Stimulated activated CD4-positive, alpha-beta T cell treated with anti-CD3 and anti-CD28 coated beads, TNF-alpha, amount 100 ng/mL, for 1 hour (primary cell): ENCODE results near the gene COPS7A.

Experiments used
- DNase-seq, 3 donors: peaks; one replicate each; pipeline ENCODE4 v3.0.0-alpha.2; 2020; ENCODE audit warnings: low read depth in 3 of 3, low spot score in 1 of 3

COPS7A gene

DNA sequence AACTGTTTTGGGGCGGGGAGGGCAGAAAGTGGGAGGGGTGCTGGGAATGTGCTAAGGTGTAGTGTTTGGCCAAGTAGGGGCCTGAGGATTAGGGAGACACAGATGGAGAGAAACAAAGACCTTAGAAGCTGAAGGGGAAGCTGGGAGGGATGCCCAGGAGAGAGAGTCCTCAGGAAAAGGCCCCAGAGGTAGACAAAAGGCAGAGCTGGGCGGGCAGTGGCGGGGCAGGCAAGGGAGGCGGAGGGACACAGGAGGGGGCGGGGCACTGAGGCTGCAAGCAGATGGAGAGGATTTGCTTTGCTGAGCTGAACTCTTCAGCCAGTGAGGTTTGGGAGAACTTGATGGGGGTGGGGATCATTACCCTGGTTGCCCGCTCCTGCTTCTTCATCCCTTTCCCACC is 45.1 kb downstream of the COPS7A start:
- no peak for DNase-seq

DNA sequence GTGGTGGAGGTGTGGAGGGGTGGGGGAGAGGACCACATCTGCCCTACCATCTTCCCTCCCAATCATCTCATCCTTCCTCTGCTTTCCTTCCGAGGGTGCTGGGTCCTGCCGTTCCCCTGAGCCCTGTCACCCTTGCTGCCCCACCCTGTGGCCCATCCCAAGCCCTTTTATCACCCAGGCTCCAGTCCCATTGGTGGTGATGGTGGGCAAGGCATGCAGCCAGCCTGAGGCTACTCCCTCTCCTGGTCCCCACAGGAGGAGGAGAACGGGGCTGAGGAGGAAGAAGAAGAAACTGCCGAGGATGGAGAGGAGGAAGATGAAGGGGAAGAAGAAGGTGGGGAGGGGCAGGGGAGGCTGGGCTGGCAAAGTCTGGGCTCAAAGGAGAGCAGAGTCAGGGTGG is 45.8 kb downstream of the COPS7A start:
- no peak for DNase-seq

DNA sequence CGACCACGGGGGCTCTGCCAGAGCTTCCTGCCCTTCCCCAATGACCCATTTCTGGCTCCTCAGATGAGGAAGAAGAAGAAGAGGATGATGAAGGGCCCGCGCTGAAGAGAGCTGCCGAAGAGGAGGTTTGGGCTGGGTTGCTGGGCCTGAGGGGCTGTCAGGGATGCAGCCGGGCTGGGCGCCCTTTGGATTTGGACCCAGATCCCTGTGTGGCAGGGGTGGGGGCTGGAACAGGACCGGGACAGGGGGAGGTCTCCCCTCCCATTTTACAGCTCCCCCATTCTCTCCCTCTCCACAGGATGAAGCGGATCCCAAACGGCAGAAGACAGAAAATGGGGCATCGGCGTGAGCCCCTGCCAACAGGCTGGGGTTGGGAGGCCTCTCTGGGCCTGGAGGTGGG is 46.2 kb downstream of the COPS7A start:
- no peak for DNase-seq

DNA sequence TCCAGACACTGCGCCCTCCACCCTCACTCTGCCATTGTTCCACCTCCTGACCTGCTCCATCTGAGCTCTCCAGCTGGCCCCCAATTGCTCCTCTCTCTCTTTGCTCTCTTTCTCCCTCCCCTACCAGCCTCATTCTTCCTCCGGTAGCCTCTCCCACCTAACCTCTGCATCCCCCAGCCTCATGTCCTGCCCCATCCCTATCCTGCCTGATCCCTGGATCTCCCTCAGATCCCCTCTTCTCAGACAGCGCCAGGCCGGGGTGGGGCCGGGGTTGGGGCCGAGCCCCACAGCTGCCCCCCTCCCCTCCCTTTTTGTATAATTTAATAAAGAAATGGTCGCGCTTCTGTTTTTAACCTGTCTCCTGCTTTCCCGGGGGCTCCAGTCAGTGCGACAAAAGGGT is 46.8 kb downstream of the COPS7A start:
- no peak for DNase-seq

DNA sequence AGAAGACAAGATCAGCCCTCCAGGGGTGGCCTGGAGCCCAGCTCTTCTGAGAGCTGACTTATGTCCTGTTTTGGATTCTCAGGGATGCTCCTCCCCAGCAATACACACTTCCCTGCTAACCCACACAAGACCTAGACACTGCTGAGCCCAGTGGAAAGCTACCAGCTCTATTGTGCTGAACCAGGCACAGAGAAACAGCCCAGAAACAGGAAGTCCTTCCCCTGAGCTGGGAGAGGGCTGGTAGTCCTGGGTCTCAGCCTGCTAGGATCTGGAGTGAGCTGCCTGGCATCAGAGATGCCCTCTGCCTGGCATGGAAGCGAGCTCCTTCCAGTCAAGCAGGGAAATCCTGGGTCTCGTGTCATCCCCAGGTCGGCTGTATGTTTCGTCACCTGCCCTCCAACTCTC is 47.2 kb downstream of the COPS7A start:
- no peak for DNase-seq

DNA sequence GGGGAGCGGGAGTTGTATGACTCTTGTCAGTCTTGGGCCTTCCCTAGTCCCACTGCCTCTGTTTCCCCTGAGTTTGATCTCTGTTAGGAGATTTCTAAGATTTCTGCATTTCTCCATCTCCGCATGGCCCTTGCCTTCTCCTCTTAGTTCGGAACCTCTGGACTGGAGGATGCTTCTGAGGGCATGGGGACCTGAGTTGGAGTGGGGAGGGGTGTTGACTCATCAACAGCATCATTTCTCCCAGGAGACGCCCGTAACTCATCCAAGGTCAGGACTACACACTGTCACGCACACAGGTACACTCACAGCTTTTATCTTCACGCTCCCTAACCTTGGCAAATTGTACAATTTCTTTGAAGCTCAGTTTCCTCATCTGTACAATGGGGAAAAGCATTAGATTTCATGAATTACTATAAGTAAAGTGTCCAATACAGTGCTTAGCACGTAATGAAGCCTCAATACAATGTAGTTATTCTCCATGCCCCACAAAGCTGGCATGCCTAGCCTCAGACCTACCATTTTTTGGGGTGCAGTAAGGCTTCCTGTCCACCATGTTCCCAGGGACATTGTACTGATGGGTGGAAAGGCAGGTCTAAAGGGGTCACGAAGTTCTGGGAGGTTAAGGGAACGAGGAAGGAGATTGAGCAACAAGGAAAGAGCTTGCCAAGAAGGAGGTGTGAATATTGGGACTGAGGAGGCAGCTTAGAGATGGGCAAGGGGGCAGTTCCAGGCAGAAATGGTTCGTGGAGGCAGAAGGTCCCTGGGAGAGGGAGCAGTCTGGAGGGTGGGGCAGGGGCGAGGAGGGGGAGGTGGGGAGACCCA is 47.9 kb downstream of the COPS7A start:
- no peak for DNase-seq

DNA sequence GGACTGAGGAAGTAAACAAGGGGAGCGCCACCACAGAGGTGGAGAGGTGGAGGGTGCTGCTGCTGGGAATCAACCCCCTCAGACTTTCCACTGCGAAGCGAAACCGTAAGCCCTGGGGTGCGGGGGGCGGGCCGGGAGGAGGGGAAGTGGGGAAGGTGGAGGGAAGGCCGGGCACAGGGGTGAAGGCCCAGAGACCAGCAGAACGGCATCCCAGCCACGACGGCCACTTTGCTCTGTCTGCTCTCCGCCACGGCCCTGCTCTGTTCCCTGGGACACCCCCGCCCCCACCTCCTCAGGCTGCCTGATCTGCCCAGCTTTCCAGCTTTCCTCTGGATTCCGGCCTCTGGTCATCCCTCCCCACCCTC is 48.5 kb downstream of the COPS7A start, which contains the start of gene LAG3:
TSS of gene LAG3 (plus strand) at position 190 of the 365 bp plus-strand sequence. CDS start 333 bp downstream, outside the sequence.
- DNase-seq: no peak

DNA sequence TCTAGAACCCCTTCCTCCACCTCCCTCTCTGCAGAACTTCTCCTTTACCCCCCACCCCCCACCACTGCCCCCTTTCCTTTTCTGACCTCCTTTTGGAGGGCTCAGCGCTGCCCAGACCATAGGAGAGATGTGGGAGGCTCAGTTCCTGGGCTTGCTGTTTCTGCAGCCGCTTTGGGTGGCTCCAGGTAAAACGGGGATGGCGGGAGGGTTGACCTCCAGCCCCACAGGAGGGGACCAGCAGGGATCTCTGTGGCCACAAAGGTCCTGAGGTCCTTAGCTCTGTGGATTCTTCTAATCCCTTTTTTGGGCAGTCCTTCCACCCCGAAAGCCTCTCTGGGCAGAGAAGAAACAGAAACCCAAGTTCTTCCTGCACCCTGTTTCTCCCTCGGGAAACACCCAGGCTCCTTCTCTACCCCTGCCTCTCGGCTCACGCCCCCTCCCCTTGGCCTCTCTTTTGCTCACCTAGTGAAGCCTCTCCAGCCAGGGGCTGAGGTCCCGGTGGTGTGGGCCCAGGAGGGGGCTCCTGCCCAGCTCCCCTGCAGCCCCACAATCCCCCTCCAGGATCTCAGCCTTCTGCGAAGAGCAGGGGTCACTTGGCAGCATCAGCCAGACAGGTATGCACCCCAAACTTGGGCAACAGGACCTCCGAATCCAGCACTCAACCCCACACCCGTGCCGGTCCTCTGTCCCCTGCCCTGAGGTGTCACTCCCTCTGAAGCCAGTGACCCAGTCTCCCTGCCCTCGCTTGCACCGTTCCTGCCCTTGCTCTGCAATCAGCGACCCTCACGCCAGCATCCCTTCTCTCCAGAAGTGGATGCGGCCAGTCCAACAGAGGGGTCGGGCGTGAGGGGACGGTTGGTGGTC is 49.1 kb downstream of the COPS7A start:
- no peak for DNase-seq

DNA sequence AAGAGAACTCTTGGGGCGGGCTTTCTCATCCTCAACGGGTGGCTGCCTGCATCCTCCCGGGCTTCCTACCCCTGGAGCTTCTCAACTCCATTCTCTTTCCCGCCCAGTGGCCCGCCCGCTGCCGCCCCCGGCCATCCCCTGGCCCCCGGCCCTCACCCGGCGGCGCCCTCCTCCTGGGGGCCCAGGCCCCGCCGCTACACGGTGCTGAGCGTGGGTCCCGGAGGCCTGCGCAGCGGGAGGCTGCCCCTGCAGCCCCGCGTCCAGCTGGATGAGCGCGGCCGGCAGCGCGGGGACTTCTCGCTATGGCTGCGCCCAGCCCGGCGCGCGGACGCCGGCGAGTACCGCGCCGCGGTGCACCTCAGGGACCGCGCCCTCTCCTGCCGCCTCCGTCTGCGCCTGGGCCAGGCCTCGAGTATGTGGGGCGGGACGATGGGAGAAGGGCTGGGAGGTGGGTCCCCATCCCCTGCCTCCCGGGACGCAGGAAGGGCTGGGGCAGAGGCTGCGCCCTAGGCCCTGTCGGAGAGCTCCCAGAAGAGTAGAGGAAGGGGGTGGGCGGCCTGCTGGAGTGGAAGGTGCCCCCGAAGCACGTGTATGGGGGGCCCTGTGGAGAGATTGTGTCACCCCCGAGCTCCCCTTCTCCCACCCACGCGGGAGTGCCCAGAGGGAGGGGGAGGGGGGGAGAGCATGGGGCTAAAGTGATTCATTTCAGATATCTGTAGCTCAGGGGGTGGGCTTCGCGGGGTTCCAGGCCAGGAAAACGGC is 49.9 kb downstream of the COPS7A start:
- DNase-seq: no peak

DNA sequence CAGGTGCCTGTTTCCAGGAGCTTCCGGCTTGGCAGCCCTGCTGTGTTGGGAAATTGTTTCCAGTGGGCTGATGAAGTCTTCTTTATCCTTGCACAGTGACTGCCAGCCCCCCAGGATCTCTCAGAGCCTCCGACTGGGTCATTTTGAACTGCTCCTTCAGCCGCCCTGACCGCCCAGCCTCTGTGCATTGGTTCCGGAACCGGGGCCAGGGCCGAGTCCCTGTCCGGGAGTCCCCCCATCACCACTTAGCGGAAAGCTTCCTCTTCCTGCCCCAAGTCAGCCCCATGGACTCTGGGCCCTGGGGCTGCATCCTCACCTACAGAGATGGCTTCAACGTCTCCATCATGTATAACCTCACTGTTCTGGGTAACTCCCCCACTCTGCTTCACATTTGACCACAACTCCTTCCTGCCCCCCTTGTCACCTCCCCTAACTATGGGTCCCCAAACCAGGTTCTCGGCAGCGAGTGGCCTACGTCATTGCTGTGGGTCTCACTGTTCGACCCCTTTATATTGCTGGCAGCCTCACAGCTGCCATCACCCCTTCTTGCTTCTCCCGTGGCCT is 50.7 kb downstream of the COPS7A start:
- DNase-seq: no peak

DNA sequence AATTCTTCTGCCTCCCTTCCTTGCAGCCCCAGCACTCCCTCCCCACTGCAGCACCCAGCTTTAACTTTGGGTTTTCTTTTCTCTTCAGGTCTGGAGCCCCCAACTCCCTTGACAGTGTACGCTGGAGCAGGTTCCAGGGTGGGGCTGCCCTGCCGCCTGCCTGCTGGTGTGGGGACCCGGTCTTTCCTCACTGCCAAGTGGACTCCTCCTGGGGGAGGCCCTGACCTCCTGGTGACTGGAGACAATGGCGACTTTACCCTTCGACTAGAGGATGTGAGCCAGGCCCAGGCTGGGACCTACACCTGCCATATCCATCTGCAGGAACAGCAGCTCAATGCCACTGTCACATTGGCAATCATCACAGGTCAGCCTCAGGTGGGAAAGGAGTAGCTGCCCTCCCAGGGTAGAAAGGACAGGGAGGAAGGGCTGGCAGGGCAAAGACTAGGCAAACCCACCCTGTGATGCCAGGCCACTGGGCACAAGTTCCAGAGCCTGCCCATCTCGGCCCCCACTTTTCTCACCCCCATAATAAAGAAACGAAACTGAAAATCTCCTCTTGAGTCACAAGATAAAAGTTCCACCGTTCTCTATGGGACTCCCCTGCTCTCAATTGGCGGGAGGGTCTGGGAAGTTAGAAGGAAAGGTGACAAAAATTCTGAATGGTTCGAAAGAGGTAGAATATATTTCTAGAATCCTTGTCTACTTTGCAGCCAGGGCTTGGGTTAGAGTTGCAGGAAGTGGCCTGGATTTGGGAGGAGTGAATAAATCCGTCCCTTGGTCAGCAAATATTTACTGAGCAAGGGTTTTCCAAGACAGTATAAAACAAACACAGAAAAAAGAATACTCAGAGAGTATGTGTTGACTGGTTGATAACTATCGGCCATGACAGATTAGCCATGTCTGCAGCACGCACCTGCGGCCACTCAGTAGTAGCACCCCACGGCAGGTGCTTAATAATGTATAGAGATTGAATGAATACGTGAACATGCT is 51.6 kb downstream of the COPS7A start:
- DNase-seq: no peak

DNA sequence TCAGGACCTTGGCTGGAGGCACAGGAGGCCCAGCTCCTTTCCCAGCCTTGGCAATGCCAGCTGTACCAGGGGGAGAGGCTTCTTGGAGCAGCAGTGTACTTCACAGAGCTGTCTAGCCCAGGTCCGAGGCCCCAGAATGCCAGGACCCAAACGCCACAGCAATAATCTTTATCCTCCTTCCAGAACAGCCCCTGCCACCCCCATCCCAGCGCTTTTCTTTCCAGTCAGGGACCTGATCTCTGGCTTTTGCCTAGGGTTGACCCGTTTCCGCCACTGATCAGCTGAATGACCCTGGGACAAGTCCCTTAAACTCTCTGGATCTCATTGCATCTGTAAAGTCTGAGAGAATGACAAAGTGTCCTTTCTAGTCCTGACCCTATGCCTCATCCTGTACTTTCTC is 53.5 kb downstream of the COPS7A start:
- no peak for DNase-seq

DNA sequence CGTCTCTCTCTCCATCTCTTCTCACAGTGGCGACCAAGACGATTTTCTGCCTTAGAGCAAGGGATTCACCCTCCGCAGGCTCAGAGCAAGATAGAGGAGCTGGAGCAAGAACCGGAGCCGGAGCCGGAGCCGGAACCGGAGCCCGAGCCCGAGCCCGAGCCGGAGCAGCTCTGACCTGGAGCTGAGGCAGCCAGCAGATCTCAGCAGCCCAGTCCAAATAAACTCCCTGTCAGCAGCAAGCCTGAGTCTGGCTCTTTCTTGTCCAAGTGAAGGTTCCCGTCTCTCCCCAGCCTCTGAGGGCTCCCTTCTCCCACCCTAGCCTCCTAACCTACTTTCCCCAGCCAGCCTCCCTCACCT is 54.3 kb downstream of the COPS7A start:
- no peak for DNase-seq

DNA sequence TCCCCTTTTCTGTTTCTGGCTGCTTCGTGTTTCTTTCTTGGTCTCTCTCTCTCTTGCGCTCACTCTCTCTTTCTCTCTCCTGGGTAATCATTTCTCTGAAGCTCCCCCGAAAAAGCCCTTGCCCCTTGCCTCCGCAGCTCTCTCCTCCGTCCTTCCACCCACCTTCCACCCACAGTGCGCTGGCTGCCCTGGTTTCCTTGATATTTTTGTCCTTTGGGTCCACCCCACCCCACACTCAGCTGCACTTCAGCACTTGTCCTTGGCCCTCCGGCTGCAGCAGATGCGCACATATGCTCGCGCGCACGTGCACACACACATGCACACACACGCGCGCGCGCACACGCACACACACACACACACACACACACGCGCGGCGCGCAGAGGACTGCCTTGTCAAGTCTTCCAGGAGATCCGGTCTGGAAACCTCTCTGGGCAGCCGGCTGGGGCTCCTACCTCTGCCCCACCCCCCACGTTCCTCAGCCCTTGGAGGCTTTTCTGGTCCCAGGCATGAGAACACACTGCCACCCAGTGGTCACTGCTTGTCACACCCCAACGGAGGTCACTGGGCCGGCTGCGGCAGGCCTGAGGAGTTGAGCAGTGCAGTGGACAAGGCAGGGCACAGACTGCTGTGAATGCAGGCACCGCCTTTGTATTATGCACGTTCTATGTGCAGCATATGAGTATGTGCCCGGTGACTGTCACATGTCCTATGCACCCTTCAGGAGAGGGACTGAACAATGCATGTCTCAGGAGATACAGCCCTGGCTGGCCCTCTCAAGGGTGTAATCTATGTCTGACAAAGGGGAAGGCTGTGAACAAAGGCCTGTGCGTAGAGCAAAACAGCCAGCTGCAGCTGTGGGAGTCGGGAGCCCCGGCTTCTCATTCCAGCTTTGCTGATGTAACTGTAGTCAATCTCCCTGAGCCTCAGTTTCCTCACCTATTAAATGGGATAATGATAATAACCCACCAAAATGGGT is 55.0 kb downstream of the COPS7A start:
- peak; percentile 71 to 76 (median 75) for DNase-seq

DNA sequence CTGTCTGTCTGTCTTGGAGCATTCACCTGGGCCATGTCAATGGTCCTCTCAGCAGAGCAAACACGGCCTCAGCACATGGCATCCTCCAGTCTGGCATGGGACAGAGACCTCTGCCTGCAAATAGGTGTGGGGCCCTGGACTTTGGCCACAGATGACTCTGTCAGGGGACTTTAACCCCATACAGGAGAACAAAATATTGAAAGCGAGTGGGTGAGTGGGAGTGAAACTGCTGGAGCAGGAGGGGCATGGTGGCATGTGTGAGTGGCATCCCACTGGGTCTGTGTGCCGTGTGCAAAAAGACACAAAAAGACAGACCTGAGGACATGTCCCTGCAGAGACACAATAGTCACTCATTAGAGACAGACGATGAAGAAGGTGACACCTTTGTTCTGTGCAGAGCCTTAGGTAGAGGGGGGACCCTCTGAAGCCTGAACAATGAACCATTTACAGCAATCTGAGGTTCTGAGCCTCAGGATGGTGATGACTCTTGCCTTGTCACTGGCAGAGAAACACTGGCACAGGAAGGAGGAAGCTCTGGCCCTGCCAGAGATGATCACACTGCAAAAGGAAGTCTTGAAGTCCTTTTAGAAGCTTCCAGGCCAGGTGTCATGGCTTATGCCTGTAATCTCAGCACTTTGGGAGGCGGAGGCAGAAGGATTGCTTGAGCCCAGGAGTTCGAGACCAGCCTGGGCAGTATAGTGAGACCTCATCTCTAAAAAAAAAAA is 56.0 kb downstream of the COPS7A start:
- DNase-seq: no peak

DNA sequence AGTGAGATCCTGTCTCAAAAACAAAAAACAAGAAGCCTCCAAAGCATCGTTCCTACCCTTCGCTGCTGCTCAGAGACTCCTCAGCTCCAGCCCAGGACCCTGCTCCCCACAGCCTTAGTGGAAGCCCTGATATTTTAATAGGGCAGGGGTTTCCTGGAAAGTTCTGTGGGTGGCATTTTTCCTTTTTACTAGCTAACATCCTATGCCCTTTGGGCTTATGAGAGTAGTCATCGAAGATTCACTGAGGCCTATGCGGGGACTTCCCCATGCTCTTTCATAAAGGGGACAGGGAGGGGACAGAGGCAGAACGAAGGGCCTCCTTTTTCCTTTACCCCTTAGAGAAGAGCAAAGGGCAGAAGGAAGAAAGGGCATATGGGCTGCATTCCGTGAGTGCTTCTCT is 56.7 kb downstream of the COPS7A start:
- no peak for DNase-seq
